K562 (cell line): ENCODE measurements around the gene BID. TPM values are rescaled to one million over a fixed set of nuclear protein-coding genes. Genes with fewer than 3 reads are reported as not detected.

Experiments used
- ATF1 ChIP-seq, 2 experiments: fragments of 450-650 bp in 1 of 2; IDR thresholded peaks; 2 replicates each; pipeline ENCODE4 v1.6.1; 2016; ENCODE audit warnings: missing compliant biosample characterization in 1 of 2, missing genetic modification characterization in 1 of 2
- CEBPB ChIP-seq: fragments of 450-650 bp; IDR thresholded peaks from 2 replicates; pipeline ENCODE4 v1.6.1; 2016; ENCODE audit warnings: missing genetic modification characterization, missing compliant biosample characterization
- E2F4 ChIP-seq: sonication (generic); formaldehyde crosslinking; IDR thresholded peaks from 2 replicates; pipeline ENCODE4 v1.8.0; 2022; ENCODE audit warnings: mild to moderate bottlenecking, low read depth, missing genetic modification reagents
- EP300 ChIP-seq: IDR thresholded peaks from 2 replicates; pipeline ENCODE4 v1.6.1; 2012; ENCODE audit warnings: low read length, improper control_type of control experiment
- TCFL5 ChIP-seq: fragments of 250-450 bp; sonication (Bioruptor Pico); conservative IDR thresholded peaks from 2 replicates; pipeline ENCODE4 v1.6.1; 2021; ENCODE audit warnings: mild to moderate bottlenecking, moderate library complexity, matching md5 sums
- ZNF318 ChIP-seq, 2 experiments: fragments of 450-650 bp; IDR thresholded peaks; 2 replicates each; pipeline ENCODE4 v1.6.1; 2016; ENCODE audit warnings: mild to moderate bottlenecking in 2 of 2, borderline replicate concordance in 1 of 2, low read depth in 1 of 2, moderate library complexity in 1 of 2
- polyA plus RNA-seq, 8 experiments: library from polyadenylated mRNA; depleted of rRNA in 4 of 8; stranded (reverse) in 5 of 8; unstranded in 3 of 8; fragments of >200 nt; fragmentation: Nextera tagmentation in 2 of 8; fragmentation: Illumina TruSeq in 1 of 8; extraction: Ambion mirVana in 2 of 8; extraction: Trizol in 1 of 8; gene quantifications; 2 replicates each; pipeline versions ENCODE4 v1.2.1 to v1.2.3, GENCODE V29; 2011 to 2014; ENCODE audit warnings: inconsistent platforms in 1 of 8, missing spikeins in 1 of 8
- total RNA-seq, 7 experiments: library from RNA; depleted of rRNA in 6 of 7; stranded (reverse); fragments of >200 nt in 6 of 7; fragmentation: Illumina TruSeq in 2 of 7; extraction: Trizol in 2 of 7; gene quantifications; 2 replicates each; pipeline versions ENCODE4 v1.2.1 to v1.2.3, GENCODE V29; 2011 to 2021; ENCODE audit warnings: low replicate concordance in 1 of 7

BID gene
- total and polyA plus RNA-seq, 9 of the 15 experiments (the other 6 are each of a cell fraction or from before 2014, with no cell fraction given): 5.2 to 209 (median 63.7) TPM

- TF ChIP-seq E2F4 (CRISPR knock-in tag) (no peak), ATF1 (CRISPR knock-in tag; IDR thresholded peaks at IDR 0.05) (no peak), ATF1 (tag; IDR thresholded peaks at IDR 0.05) (no peak), EP300 (no peak), CEBPB (tag) (no peak), ZNF318 (IDR thresholded peaks at IDR 0.05; ENCODE audit: borderline replicate concordance in 1 of 2, low read depth in 1 of 2) (no peak), TCFL5 (CRISPR knock-in tag) (no peak)
Measured at GRCh38 chr22:17775781-17776465, 1.7 kb upstream of the BID start (continued).
